ENCODE data around the gene SEPTIN8.

The SEPTIN8 gene

DNA sequence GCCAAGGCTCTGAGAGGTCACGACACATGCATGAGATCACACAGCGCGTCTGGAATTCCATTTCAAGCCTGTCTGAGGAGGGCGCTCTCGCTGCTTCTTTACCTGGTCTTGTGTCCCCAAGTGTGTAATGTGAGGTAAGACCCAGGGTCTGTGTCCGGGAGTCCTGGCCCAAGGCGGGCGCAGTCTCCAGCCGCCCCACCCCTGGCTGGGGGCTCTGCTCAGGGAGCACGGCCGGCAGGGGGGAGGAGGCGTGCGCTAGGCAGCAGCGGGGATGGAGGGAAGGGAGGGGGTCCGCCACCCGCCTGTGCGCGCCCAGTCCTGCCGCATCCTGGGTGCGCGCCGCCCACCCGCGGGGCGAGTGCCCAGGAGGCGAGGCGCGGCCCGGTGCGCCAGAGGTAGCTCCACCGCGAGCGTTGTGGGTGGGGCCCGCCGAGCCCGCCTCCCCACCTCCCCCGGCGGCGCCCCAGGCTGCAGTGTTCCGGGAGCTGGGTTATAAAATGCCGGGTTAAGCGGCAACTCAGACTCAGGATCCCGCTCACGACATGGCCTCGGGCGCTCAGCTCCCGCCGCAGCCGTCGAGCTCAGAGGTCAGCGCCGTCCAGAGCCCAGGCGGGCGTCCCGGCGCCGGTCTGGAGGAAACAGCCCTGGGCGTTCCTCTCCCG, 30.0 kb downstream of the SEPTIN8 start, which contains the start of gene CCNI2:
Gene CCNI2, plus strand, starts transcription at position 473 of the 662 bp plus-strand sequence. Its CDS starts 70 bp downstream, at position 543.
- no peak for FAIRE-seq

DNA sequence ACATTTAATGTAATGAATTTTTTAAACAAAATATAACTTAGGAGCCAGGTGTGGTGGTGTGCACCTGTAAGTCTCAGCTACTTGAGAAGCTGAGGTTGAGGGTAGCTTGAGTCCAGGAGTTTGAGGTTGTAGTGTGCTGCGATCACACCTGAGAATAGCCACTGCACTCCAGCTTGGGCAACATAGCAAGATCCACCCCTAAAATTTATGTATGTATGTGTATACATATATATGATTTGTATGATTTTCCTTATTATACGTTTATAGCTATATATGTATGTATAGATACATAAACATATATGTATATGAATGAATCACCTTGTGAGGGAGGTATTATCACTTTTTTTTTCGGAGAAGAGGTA, 30.5 kb downstream of the SEPTIN8 start:
- FAIRE-seq = no peak

DNA sequence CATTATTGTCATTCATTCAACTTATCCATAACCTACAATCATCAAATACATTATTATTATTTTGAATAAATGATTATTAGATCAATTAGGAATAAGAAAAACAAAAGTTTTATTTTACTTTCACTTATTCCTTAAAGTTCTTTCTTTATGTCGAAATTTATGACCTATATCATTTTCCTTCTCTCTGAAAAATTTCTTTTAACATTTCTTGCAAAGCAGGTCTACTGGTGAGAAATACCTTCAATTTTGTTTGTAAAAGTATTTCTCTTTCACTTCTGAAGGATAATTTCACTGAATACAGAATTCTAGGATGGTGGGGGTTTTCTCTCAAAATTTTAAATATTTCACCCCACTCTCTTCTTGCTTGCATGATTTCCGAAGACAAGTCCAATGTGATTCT, 32.4 kb downstream of the SEPTIN8 start:
- FAIRE-seq = no peak

DNA sequence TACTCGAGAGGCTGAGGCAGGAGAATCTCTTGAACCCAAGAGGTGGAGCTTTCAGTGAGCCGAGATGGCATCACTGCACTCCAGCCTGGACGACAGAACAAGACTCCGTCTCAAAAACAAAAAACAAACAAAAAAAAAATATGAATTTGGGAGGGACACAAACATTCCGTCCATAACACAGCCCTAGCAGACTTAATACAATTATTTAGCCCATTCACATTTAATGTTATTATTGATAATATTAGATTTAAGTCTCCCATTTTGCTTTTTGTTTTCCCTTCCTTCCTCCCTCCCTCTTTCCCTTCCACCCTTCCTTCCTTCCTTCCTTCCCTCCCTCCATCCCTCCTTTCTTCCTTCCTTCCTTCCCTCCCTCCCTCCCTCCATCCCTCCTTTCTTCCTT, 34.4 kb downstream of the SEPTIN8 start:
- no peak for FAIRE-seq

DNA sequence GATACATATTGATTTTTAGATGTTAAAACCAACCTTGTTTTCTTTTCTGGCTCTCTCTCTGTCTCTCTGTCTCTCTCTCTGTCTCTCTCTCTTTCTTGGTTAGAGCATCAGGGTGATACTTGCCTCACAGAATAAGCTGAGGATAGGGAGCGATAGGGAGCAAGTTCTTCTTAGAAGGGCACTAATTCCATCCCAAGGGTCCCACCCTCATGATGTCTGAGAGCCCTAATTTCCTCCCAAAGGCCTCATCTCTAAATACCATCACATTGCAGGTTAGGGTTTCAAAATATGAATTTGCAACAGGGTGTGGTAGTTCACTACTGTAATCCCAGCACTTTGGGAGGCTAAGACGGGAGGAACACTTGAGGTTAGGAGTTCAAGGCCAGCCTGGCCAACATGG, 34.9 kb downstream of the SEPTIN8 start:
- FAIRE-seq = no peak

DNA sequence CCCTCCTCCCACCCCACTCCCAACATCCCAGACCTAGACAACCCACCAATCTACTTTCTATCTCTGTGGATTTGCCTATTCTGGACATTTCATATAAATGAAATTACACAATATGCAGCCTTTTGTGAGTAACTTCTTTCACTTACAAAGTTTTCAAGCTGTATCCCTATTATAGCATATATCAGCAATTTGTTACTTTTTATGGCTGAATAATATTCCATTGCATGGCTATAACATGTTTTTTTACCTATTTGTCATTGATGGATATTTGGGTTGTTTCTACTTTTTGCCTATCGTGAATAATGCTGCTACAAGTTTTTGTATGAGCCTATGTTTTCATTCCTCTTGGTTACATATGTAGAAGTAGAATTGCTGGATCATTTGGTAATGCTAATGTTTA, 37.8 kb downstream of the SEPTIN8 start:
- FAIRE-seq = no peak

DNA sequence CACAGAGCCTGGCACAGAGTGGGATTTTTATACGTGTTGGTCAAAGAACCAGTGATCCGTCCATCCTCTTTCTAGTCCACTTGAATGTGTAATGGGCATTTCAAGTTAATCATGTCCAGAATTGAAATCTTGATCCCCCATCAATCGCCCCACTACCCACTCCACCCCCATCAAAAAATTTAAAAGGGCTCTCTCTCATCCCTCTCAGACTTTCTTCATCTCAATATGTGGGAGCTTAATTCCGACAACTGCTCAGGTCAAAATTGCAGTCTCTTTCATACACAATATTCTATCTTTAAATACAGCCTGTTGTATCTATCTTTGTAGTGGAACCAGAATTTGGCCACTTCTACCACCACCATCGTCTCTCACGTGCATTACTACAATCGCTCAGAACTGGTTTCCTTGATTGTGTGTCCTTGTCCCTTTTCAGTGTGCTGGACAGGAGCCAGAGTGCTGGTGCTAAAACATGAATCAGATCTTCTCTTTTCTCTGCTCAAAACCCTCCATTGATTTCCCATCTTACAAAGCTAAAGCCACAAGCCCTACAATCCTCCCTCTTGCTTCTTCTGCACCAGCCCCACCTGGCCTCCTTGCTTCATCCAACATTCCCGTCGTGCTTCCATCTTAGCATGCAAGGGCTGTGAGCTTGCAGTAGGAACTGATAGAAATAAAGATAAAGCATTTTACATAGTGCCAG, 38.9 kb downstream of the SEPTIN8 start:
- FAIRE-seq = no peak

DNA sequence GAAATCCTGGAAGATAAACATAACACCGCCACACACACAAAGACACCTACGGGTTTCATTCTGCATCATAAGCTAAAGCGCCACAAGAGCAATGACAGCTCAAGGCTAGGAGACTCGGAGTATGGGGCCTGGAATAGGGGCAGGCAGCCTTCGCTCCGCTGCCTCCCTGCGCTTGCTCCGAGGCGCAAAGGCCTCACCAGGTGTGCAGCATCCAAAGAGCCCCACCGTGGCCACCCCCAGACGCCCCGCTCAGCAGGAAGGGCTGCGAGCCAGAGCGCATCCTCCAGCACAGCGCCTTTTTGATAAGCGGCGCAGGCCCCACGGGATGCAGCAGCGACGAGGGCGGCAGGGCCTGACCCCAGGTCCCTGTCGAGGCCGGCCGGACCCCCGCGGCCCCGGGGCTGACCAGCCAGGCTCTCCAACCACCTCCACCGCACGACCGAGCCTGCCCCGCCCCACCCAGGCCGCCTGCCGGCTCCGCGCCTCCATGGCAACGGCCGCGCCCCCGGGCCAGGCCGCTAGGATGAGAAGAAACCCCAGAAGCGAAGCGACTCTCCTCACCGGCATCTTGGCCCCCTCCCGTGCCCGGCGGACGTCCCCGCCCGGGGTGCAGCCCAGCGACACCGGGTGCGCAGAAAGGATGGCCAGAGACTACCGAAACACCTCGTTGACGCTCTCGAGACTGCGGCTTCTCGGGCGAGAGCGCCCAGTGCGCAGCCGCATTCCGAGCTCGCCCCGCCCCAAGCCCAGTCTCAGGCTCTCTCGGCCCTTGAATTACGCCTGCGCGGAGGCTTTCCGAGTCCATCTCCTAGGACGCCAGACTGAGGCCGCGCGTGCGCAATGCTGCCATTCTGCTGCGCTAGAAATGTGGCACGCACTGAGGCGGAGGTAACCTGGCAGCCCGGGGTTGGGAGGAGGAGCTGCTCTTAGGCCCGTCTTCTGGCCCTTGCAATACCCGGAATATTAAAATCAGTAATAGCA, 39.9 kb downstream of the SEPTIN8 start, which contains the start of gene KIF3A:
Gene KIF3A, minus strand, starts transcription at position 694 of the 981 bp plus-strand sequence. Its CDS starts 127 bp downstream, at position 567.
- peak; percentile 66 for FAIRE-seq

DNA sequence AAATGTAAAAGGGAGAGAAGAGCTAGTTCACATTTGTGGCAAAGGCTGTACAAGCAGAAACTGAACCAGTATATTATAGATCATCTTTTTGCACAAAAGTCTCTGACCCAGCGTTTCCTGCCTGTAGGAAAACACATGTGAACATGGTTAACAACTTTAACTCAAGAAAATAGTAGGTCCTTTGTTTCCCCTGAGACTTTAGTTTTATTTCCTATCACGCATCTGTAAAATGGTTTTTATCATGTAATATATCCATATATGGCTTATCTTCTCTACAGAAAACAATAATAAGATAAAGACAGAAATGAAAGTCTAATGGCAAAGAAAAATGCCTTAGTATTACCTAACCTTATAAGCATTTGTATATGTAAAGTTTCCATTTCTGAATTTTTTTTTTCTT, 42.4 kb downstream of the SEPTIN8 start:
- no peak for FAIRE-seq

DNA sequence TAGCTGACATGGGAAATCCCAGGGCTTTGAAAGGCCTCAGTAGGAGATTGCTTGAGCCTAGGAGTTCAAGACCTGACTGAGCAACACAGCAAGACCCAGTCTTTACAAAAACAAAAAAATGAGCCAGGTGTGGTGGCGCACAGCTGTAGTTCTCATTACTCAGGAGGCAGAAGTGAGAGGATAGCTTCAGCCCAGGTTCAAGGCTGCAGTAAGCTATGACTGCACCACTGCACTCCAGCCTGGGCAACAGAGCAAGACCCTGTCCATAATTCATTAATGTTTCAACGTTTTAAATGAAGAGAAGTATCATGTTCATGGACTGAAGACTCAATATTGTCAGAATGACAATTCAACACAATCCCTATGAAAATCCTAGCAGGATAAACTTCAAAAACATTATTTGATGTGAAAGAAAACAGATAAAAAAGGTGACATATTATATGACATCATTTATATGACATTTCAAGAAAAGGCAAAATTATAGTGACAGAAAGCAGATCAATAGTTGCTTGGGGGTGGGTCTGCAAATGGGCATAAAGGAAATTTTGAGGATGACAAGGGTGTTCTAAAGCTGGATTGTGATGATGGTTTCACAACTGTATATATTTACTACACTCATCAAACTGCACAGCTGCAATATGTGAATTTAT, 43.4 kb downstream of the SEPTIN8 start:
- no peak for FAIRE-seq

DNA sequence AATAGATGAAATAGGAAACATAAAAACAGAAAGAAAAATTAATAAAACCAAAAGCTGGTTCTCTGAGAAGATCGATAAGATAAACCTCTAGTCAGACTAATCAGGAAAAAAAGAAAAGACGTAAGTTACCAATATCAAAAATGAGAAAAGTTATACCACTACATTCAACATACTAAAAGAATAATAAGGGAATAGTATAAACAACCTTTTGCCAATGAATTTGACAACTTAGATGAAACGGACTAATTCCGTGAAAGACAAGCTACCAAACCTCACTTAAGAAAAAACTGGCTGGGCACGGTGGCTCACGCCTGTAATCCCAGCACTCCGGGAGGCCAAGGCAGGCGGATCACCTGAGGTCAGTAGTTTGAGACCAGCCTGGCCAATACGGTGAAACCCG, 47.1 kb downstream of the SEPTIN8 start:
- FAIRE-seq = no peak

DNA sequence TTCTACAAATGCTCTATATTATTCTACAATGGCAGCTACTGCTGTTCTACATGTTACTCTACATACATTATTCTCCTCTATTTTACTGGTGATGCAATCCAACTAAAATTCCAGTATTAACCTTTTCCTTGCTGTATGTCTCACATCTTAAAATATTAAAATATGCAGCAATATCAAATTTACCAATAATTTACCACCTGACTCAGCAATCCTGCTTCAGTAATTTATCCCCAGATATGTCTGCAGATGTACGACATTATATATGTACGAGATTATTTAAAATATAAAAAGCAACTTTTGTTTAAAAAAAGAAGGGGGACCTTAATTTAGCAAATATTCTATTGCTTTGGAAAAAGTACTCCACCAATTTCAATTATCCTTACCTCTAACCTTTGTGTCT, 51.3 kb downstream of the SEPTIN8 start:
- FAIRE-seq = no peak

DNA sequence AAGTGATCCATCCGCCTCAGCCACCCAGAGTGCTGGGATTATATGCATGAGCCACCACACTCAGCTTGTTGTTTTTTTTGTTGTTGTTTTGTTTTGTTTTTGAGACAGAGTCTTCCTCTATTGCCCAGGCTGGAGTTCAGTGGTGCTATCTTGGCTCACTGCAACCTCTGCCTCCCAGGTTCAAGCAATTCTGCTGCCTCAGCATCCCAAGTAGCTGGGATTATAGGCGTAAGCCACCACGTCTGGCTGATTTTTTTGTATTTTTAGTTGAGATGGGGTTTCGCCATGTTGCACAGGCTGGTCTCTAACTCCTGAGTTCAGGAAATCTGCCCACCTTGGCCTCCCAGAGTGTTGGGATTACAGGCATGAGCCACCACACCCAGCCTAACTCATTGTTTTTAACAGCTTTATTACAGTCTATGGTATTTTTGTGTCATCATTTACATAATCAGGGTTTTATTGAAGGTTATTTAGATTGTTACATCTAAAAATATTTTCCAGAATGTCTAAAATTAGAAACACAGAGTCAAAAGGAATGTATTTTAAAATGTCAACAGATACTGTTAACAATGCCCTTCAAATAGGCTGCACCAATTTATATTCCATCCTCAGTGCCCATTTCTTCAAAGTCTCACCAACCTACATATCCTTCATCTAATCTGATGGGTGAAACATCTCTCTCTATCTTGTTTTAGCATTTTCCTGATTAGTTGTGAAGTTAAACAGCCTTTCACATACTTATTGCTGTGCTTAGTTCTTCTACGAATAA, 58.3 kb downstream of the SEPTIN8 start:
- no peak for FAIRE-seq

DNA sequence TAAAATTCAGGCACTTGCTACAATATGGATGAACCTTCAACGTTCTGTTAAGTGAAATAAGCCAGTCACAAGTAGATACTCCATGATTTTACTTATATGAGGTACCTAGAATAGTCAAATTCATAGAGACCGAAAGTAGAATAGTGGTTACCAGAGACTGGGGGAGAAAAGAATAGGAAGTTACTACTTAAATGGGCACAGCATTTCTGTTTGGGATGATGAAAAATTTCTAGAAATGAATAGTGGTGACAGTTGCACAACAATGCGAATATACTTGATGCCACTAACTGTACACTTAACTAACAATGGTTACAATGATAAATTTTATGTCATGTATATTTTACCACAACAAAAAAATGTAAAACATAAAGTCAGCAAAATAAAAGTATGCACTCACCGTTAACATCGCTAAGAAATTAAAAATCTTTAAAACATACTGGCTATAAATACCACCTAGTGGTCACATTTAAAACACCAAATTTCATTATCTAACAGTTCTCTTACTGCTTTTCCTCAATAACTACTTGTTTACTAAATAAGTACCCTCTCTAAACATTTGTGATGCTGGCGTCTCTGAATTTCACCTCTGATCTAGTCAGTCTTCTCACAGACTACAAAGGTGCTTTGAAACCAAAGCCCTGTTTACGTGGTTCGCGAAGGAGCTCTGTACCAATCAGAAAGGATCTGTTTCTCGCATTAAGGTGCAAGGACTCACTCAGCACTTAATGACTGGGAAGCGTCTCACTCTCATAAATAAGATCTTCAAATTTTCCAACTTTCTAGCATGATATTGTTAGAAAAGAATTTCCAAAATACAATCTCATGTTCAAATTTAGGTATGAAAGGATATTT, 62.4 kb downstream of the SEPTIN8 start:
- FAIRE-seq = peak; percentile 60

DNA sequence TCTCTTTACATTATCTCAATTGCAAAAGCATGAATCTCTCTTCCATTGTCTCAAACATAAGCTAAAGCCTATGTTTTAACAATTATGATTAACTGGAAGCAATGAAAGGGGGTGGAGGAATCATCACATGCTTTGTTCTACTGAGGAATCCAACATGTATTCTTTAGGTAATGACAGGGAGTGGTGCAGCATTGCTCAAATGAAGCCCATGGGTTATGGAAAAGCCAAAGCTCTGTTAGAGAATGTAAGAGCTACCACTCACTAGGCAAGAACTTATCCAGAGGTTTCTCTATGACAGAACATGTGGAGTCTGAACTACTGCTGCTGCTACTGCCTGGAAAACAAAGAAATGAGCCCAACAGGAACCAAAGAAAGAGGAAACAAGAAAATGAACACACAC, 68.4 kb downstream of the SEPTIN8 start:
- FAIRE-seq = no peak

DNA sequence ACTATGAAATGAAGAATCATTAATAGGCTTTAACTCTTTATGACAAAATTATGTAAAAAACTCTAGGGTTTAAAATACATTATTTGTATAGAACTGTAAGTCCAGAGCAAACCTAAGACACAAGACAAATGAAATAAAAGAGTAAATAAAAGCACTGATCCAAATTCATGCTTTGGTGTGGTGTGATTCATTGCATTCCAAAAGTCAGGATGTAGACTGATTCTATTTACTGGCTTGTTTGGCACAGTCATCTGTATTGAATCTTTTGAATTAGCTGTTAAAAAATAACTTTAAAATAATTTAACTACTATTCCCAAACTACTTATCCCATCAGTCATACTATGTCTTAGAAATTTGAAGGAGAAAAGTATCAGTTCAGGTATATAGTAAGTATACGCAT, 72.2 kb downstream of the SEPTIN8 start:
- peak; percentile 30 for FAIRE-seq
